GM19193 (cell line): Measurements from ENCODE around the gene PALLD.

ENCODE experiments used
- POLR2A ChIP-seq: IDR thresholded peaks from 4 replicates; pipeline ENCODE4 v1.6.1; 2011; ENCODE audit not compliant: insufficient read depth, insufficient read length; ENCODE audit errors: extremely low read depth

PALLD gene

GRCh38 chr4:168585168-168586091 lies 88.6 kb downstream of the PALLD start:
- TF ChIP-seq POLR2A: no peak

GRCh38 chr4:168586926-168587325 lies 90.1 kb downstream of the PALLD start:
- TF ChIP-seq POLR2A: no peak

- TF ChIP-seq POLR2A: no peak
These were observed 90.7 kb downstream of the PALLD start for GRCh38 chr4:168587411-168588125.

- TF ChIP-seq POLR2A: no peak
These were observed 92.2 kb downstream of the PALLD start for GRCh38 chr4:168588916-168589531.

GRCh38 chr4:168592676-168593075 lies 95.8 kb downstream of the PALLD start:
- no peak for TF ChIP-seq POLR2A

- no peak for TF ChIP-seq POLR2A
These were observed 96.5 kb downstream of the PALLD start for GRCh38 chr4:168593399-168593798.

GRCh38 chr4:168594121-168594520 lies 97.3 kb downstream of the PALLD start:
- no peak for TF ChIP-seq POLR2A

- no peak for TF ChIP-seq POLR2A
These were observed 101.3 kb downstream of the PALLD start for GRCh38 chr4:168598191-168598590.

GRCh38 chr4:168600796-168601583 lies 104.1 kb downstream of the PALLD start:
- TF ChIP-seq POLR2A: no peak

- no peak for TF ChIP-seq POLR2A
These were observed 105.0 kb downstream of the PALLD start for GRCh38 chr4:168601899-168602298.

GRCh38 chr4:168604496-168605373 lies 107.9 kb downstream of the PALLD start:
- TF ChIP-seq POLR2A: no peak

- no peak for TF ChIP-seq POLR2A
These were observed 108.6 kb downstream of the PALLD start for GRCh38 chr4:168605411-168605810.

- TF ChIP-seq POLR2A: no peak
These were observed 110.4 kb downstream of the PALLD start for GRCh38 chr4:168607215-168607614.

- TF ChIP-seq POLR2A: no peak
These were observed 111.9 kb downstream of the PALLD start for GRCh38 chr4:168608771-168609170.
